HUDEP-2 (cell line): Measurements from ENCODE around the gene CCSER1.
"Not testable (repeated sequence)": the region's sequence is repeated elsewhere in the genome, so short reads cannot be mapped to it uniquely, and the experiment has no call there.

Source experiments
- DNase-seq, 76 experiments: peaks; one replicate each; lab custom pipeline; 2025; ENCODE audit not compliant: unreplicated experiment in 76 of 76; lab: John Stamatoyannopoulos, UW

Gene CCSER1

DNA sequence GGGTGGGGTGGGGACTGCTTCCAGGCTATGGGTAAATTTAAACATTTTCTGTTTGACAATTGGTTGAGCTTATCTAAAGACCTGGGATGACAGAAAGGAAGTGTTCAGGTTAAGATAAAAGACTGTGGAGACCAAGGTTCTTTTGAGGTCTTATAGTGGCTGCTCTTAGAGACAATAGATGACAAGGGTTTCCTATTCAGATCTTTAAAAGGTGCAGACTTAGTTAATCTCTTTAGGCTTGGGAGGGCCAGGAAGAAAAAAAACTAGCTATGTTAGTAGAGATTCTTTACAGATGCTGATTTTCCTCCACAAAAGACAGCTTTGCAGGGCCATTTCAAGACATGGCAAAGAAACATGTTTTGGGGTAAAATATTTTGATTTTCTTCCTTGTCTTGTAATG is 972.5 kb downstream of the CCSER1 start:
- DNase-seq = no peak

DNA sequence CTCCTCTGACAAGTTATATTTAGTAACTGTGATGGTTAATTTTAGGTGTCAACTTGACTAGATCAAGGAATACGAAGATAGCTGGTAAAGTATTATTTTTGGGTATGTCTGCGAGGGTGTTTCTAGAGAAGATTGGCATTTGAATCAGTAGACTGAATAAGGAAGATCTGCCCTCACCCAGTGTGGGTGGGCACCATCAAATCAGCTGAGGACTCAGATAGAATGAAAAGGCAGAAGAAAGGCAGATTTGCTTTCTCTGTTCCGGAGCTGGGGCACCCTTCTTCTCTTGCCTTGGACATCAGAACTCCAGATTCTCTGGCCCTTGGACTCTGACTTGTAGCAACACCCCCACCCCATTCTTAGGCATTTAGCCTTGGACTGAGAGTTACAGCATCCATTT is 981.6 kb downstream of the CCSER1 start:
- DNase-seq = no peak

DNA sequence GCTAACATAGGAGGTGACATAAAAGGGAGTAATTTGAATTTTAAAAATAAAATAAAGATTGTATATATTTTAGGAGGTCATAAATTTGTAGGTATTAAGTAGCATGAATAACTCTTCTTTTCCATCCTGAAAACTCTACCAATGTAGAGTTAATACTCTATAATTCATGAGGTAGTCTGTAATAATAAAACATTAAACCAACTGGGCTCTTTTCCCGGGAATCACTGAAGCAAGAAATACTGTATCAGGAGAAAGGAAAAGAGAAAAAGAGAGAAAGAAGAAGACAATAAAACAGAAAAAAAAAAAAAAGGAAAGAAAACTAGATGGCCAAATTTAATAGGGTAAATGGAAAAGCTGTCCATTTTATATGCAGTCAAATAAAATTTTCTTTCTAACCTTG is 984.4 kb downstream of the CCSER1 start:
- DNase-seq = no peak

DNA sequence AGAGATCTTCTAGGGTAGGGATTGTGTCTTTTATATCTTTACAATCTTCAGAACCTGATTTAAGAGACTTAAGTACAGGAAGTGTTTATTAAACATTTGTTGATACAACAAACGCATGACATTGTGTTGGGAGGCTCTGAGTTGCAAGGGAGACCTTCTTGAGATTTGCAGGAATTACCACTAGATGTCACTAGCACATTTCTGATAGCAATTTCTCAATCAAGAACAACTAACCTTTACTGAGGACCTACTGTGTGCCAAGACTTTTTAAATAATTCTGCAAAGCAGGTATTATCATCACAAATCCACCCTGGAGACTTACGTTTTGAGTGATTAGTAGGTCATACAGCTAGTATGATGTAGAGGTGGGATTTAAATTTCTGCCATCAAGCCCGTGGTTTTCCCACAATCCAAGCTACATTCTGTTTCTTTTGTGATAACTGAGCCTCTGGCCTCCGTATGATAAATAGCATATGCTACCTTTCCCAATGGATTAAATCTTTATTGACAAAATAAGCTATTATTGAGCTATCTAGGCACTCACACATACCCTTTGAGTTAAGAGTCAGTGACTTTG is 986.0 kb downstream of the CCSER1 start:
- peak in 3 of 76 experiments; percentile 1 to 13 (median 4) for DNase-seq

DNA sequence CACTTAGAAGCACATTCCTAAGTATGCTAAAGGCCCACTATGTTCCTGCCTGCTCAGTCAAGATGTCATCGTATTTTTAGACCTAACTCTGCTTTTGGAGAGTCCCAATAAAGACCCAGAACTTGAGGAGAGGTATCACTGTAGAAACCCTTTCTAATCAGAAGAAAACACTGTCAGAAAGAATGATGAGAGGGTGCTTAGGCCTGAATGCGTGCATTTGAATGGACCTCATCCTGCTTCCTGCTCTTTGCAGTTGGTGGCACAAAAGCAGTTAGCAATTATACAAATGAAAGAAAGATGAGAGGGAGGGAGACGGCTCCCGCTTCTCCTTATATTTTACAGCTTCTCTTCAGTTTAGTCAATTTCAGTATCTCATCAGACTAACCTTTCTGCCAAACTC is 987.2 kb downstream of the CCSER1 start:
- no peak for DNase-seq

DNA sequence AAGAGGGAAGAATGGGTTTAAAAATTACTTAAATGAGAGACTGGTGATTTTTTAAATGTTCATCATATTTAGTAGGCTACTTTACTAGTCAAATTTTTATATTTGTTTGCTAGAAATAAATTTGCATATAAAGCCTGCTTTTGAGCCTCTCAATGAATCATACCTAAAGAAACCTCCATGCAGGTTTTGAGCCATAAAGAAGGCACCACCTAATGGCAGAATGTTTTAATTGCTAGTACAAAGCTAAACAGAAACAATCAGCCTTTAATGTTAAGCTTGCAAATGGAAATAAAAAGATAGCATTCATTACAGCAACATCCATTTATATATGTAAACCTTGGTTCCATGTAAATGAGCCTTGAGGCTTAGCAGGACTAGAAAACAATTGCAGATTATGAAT is 989.7 kb downstream of the CCSER1 start:
- no peak for DNase-seq

DNA sequence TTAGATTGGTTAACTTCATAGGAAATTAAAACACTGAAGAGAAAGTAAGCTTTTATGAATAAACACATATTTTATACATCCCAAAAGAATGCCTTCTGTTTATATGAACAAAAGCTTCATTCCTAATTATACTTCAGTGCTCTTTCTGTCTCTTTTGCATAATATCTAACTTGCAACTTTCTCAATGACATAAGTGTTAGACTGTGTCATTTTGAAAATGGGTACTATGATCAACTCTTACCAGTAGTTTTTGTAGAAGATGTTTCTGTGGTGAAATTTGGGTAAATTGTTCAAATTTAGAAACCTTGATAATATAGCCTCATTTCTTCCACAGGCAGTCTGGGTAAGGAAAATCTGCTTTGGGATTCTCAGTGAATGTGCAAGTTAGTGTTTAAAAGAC is 991.4 kb downstream of the CCSER1 start:
- no peak for DNase-seq

DNA sequence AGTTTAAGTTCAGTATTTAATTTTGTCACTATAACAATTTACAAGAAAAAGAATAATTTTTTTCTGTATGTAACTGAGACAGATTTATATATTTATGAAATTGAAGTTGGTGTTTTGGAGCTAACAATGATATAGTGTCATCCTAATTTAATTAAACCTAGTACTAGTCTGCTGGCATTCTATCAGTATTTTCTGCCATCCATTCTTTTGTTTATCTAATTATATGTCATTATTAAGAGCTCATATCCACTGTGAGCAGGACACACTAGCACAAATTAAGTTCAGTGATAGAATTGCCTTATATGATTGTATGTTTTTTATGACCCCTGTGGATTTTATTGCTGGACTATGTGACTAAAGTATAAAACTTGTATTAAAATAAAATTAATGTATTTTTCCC is 996.5 kb downstream of the CCSER1 start:
- DNase-seq = no peak

DNA sequence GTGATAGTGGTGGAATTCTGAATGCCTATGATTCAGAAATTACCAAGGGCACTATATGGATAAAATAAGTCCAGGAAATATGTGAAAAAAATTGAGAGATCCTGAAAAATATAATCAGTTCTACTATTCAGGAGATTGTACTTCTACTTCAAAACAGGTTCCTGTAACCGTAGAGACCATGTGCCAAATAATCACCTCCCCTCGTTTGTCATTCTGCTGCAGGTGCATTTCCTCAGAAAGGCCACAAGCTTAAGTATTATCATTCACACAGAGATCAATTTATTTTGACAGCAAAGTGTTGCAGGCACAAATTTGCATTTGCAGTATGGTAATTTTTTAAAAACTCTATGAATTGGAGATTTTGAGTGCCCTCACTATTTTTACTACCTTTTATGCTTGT is 1000.0 kb downstream of the CCSER1 start:
- DNase-seq = no peak

DNA sequence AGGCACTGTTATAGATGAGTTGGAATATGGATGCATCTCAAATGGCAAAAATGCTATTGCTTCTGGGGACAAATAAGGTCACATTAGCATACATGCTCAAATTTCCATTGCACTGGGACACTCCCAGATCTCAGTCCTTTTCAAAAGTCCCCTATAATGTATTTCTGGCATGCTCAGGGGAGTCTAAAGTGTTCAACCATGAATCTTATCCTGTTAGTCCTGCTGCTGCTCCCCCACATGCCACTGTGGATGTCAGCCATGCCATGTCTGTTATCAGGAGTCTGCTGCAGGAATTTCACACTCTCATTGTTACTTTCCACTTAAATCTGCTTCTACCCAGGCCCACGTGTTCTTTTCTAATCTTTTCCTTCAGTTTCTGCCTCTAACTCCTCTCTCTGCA is 1000.6 kb downstream of the CCSER1 start:
- DNase-seq = no peak

DNA sequence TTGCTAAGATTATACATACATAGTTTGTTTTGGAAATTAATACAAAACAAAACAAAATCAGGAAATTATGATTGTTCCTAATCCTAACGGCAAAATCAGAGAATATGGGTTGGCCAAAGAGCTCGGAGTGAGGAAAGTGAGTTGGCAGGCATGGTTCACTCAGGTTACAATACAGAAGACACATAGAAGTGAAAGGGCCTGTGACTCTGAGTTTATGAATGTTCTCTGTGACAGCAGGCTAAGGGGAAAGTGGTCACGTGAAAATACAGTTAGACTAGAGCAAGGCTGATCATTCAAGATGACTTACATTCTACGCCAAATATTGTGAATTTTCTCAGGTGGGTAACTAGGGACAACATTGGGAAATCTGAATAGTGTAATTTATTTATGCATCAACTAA is 1001.3 kb downstream of the CCSER1 start:
- DNase-seq = no peak

DNA sequence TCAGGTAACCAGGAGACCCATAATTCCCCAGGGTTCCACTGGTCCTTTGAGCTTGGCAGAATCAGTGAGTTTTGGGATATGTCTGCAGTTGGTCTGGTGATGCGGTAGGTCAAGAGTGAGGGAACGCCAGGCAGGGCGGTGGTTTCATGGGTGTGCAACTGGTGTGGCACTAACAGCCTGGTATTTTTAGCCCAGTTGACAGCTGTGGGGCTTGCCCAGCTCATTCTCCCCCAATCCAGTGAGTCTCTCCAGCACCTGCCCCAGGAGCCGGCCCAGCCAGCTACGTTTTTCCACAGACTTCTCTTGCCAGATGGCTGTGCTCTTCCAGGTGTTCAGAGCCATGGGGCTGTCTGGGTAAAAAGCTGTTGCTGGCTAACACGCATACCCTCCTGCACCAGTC is 1019.9 kb downstream of the CCSER1 start:
- no peak for DNase-seq

DNA sequence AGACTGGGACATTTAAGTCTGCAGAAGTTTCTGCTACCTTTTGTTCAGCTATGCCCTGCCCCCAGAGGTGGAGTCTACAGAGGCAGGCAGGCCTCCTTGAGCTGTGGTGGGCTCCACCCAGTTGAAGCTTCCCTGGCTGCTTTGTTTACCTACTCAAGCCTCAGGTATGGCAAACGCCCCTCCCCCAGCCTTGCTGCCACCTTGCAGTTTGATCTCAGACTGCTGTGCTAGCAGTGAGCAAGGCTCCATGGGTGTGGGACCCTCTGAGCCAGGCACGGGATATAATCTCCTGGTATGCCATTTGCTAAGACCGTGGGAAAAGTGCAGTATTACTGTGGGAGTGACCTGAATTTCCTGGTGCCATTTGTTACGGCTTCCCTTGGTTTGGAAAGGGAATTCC is 1026.8 kb downstream of the CCSER1 start:
- not testable (repeated sequence) for DNase-seq

DNA sequence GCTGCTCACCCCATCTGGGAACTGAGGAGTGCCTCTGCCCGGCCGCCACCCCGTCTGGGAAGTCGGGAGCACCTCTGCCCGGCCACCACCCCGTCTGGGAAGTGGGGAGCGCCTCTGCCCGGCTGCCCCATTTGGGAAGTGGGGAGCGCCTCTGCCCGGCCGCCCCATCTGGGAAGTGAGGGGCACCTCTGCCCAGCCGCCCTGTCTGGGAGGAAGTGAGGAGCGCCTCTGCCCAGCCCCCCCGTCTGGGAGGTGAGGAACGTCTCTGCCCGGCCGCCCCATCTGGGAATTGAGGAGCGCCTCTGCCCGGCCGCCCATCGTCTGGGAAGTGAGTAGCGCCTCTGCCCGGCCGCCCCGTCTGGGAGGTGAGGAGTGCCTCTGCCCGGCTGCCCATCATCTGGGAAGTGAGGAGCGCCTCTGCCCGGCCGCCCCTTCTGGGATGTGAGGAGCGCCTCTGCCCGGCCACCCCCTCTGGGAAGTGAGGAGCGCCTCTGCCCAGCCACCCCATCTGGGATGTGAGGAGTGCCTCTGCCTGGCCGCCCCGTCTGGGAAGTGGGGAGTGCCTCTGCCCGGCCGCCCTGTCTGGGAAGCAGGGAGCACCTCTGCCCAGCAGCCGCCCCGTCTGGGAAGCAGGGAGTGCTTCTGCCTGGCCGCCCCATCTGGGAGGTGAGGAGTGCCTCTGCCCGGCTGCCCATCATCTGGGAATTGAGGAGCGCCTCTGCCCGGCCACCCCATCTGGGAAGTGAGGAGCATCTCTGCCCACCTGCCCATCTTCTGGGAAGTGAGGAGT is 1040.9 kb downstream of the CCSER1 start:
- not testable (repeated sequence) for DNase-seq

DNA sequence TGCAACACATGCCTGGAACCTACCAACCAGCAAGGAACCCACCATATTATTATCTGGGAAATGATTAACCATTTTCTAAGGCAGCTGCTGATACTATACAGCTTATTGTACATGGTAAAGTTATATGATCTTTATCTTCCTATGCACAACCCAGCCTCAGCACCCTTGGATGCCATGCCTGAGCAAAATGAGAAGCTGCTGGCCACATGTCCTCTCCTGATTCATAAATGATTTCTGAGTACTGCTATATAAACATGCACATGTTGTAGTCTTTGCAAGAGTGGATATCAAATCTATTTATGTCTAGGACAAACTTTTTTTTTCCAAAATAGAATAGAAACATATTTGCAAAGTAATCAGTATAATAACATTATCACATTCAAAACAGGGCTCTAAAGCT is 1043.6 kb downstream of the CCSER1 start:
- no peak for DNase-seq

DNA sequence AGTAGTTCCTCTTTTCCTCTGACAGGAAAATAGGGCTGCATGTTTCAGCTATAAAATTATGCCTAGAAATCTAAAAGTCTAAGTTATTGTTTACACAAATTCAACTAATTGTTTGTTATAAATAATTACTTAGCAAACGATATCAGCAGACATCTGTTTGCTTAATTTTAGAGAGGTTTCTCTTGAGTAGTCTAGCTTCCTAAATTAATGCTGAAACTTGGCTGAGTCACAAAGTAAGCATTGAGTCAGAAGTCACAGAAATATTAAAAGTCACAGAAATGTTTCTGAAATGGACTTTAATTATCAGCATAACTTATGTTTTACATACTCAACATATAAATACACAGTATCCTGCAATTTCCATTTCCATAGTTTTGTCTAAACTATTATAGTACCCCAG is 1044.0 kb downstream of the CCSER1 start:
- no peak for DNase-seq

DNA sequence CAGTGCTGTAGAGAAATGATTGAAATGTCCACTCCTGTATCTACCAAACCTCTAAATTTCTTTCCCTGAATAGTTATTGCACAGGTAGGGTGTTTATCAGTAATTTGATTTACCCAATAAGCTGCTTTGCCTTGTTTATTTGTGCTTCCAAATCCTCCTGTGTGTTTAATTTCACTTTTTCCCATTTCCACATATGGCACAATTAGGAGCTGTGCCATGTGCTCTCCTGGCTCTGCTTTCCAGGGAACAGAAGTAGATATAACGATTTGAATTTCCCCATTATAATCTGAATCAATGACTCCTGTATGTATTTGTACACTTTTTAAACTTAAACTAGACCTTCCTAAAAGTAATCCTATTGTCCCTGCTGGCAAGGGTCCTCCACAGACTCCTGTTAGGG is 1057.9 kb downstream of the CCSER1 start:
- DNase-seq = not testable (repeated sequence)

DNA sequence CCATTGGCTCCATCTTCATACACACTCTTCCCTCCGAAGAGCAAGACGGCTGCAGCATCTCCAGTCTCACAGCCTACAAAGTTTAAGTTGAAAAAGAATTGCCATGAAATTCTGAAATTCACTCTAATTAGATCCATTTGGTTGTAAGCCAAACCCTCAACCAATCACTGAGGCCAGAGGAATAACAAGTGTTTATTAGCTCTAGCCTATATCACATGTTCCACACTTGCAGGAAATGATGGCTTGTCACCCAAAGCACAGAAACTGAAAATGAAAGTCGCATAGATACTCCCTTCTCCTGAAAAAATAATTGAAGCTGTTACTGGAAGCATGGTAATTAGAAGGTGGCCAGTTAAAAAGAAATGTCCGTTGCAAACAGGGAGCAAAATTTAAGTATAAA is 1071.8 kb downstream of the CCSER1 start:
- DNase-seq = no peak

DNA sequence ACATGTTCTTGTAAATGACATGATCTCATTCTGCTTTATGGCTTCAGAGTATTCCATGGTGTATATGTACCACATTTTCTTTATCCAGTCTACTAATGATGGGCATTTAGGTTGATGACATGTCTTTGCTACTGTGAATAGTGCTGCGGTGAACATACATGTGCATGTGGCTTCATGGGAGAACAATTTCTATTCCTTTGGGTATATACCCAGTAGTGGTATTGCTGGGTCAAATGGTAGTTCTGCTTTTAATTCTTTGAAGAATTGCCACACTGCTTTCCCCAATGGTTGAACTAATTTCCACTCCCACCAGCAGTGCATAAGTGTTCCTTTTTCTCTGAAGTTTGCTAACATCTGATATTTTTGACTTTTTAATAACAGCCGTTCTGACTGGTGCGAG is 1080.3 kb downstream of the CCSER1 start:
- DNase-seq = no peak

DNA sequence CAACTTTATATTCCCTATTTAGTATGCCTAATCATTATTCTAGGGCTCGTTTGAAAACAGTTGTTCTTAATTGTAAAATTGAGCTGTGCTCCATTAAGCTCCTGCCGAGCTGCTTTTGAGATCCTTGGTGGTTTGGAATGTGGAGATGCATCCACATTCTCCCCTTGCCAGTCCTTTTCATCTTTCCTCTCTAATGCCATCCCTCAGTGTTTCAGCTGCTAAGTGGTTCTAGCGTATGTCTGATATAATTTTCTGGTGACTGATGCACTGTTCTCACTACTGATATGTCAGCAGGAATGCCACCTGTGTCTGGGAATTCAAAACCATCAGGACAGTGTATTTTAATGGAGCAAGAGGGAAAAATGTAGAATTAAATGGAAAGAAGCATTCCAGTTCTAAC is 1085.0 kb downstream of the CCSER1 start:
- DNase-seq = no peak

DNA sequence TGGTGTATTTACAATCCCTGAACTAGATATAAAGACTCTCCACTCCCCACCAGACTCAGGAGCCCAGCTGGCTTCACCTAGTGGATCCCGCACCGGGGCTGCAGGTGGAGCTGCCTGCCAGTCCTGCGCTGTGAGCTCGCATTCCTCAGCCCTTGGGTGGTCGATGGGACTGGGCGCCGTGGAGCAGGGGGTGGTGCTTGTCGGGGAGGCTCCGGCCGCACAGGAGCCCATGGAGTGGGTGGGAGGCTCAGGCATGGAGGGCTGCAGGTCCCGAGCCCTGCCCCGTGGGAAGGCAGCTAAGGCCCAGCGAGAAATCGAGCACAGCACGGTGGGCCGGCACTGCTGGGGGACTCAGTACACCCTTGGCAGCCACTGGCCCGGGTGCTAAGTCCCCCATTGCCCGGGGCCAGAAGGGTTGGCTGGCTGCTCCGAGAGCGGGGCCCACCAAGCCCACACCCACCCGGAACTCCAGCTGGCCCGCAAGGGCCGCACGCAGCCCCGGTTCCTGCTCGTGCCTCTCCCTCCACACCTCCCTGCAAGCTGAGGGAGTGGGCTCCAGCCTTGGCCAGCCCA is 1090.7 kb downstream of the CCSER1 start:
- not testable (repeated sequence) for DNase-seq

DNA sequence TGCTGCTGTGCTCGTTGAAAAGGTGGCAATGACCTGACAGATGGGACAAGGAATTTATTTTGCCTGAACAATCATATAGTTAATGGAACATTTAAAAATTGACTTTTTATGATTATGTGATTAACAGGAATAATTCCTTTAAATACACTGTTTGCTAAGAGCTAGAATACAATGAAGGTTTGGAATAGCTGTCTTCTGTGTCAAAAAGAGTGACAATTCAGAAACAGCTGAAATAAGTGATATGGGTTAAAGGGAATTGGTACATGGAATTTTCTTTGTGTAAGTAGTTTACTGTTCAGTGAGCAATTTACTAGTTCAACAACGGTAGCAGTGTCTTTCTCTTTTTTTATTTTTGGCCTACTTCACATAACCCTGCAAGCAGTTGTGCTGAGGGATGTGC is 1093.1 kb downstream of the CCSER1 start:
- no peak for DNase-seq
